HAP-1 (cell line): ENCODE data around the gene AQP3.
"Not testable (repeated sequence)": the region's sequence is repeated elsewhere in the genome, so short reads cannot be mapped to it uniquely, and the experiment has no call there.

ENCODE experiments used
- DNase-seq, 2 experiments: peaks; one replicate each; pipeline ENCODE4 v3.0.0-alpha.2; 2016 to 2020; ENCODE audit warnings: low spot score in 2 of 2
- H3K27me3 ChIP-seq: fragments of 250-450 bp; sonication (Bioruptor Pico); 2 replicates; pipeline ENCODE4 v1.5.1; 2020; ENCODE audit warnings: low read depth, mild to moderate bottlenecking, moderate library complexity
- H3K36me3 ChIP-seq: fragments of 250-450 bp; sonication (Bioruptor Pico); replicated peaks from 2 replicates; pipeline ENCODE4 v1.5.1; 2020; ENCODE audit warnings: mild to moderate bottlenecking
- H3K4me1 ChIP-seq: fragments of 250-450 bp; sonication (Bioruptor Pico); 2 replicates; pipeline ENCODE4 v1.5.1; 2020; ENCODE audit warnings: mild to moderate bottlenecking
- H3K4me3 ChIP-seq: fragments of 250-450 bp; sonication (Bioruptor Pico); 2 replicates; pipeline ENCODE4 v1.5.1; 2020; ENCODE audit warnings: mild to moderate bottlenecking, moderate library complexity
- H3K9me3 ChIP-seq: fragments of 250-450 bp; sonication (Bioruptor Pico); 2 replicates; pipeline ENCODE4 v1.5.1; 2020; ENCODE audit warnings: mild to moderate bottlenecking, moderate library complexity
- in situ Hi-C: fragments of 300-500 bp; cut with MboI; formaldehyde crosslinking; loops from 3 replicates; pipeline ENCODE4 v1.14.3; 2020; ENCODE audit warnings: low sequenced_read_pairs, inconsistent platforms, mixed read lengths

Gene AQP3

GRCh38 chr9:33404788-33405362 is 42.5 kb downstream of the AQP3 start:
- H3K4me3 ChIP-seq = no peak overlapping the region
- H3K9me3 ChIP-seq = no peaks in the 10 kb centered on the region
- no peaks in the 10 kb centered on the region for H3K4me1 ChIP-seq
- no peaks in the 10 kb centered on the region for H3K27me3 ChIP-seq
- no peak for DNase-seq
- no peaks in the 10 kb centered on the region for H3K36me3 ChIP-seq
- in situ Hi-C loops = no loop called here

- no peak for DNase-seq
- in situ Hi-C loops = no loop called here
- Histone ChIP-seq H3K9me3 (no peaks in the 10 kb centered on the region), H3K36me3 (no peaks in the 10 kb centered on the region), H3K4me1 (no peaks in the 10 kb centered on the region), H3K27me3 (no peaks in the 10 kb centered on the region), H3K4me3 (no peak overlapping the region)
Measured at GRCh38 chr9:33403941-33404787, 43.2 kb downstream of the AQP3 start.

DNA sequence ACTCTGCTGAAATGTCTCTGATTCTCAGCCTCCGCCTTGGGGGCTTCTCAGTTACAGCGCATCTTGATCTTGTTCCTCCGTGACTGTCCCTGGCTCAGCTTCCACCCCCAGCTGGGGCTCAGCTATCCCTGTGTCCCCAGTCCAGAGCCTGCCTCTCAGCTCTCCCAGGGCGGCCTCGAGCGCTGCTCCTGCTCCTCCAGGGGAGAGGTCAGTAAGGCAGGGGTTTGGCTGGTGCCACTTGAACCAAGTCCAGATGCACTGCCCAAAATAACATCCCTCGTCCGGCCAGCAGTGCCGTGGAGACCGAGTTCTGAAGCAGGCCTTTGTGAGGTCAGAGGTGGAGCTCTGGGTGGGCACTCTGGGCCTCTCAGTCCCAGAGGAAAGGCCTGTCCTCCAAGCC is 45.0 kb downstream of the AQP3 start, which contains the start of gene AQP7:
TSS of gene AQP7 (minus strand) at position 198 of the 400 bp plus-strand sequence. CDS start 1,306 bp downstream, outside the sequence.
- H3K4me1 ChIP-seq, DNase-seq, H3K9me3 ChIP-seq, H3K4me3 ChIP-seq, H3K27me3 ChIP-seq, in situ Hi-C loops, H3K36me3 ChIP-seq: not testable (repeated sequence)

DNA sequence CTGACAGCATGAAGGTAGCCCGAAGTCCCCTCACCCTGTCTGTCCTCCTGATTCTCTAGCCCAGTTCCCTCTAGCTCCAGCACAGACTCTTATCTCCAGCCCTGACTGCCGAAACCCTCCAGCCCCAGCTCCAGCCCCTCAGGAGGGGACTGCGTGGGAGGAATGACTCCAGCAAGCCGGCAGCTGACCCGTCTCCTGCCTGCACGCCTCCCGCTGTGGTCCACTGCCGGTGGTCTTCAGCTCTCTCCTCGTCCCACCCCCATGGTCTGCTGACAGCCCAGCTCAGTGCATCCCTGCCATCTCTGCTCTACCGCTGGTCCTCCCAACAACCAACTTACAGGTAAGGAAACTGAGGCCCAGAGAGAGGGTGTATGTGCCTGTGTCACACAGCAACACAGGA is 45.6 kb downstream of the AQP3 start:
- H3K27me3 ChIP-seq, H3K9me3 ChIP-seq, H3K4me3 ChIP-seq, DNase-seq, H3K4me1 ChIP-seq, H3K36me3 ChIP-seq, in situ Hi-C loops: not testable (repeated sequence)

DNA sequence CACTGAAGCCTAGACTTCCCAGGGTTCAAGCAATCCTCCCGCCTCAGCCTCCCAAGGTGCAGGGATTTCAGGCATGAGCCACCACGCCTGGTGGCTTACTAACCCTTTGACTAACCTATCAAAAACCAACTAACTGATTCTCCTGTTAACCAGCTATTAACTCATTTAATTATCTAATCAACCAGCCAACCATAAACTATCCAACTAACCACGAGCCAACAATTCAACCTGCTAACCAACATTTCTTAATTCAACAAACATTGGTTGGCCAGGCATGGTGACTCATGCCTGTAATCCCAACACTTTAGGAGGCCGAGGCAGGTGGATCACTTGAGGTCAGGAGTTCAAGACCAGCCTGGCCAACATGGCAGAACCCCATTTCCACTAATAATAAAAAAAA is 48.3 kb downstream of the AQP3 start:
- H3K9me3 ChIP-seq, in situ Hi-C loops, H3K4me1 ChIP-seq, H3K36me3 ChIP-seq, H3K4me3 ChIP-seq, DNase-seq, H3K27me3 ChIP-seq: not testable (repeated sequence)

DNA sequence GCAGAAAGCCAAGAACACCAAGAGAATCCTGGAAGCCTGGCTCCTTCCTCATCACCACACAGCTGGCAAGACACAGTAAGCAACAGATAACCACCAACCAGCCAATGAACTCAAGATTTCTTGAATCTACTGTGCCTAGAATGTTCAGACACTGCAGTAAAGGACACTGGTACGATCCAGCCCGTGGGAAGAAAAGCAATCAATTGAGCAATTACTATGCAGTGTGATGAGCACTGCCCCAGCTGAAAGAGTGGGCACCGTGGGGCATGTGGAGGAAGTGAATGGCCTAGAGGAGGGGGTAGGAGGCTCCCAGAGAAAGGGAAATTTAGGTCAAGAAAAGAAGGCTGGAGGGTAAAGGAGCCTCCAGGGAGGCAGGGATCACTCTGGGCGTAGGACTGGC is 49.6 kb downstream of the AQP3 start:
- H3K9me3 ChIP-seq, DNase-seq, H3K36me3 ChIP-seq, H3K27me3 ChIP-seq, H3K4me1 ChIP-seq, in situ Hi-C loops, H3K4me3 ChIP-seq: not testable (repeated sequence)

DNA sequence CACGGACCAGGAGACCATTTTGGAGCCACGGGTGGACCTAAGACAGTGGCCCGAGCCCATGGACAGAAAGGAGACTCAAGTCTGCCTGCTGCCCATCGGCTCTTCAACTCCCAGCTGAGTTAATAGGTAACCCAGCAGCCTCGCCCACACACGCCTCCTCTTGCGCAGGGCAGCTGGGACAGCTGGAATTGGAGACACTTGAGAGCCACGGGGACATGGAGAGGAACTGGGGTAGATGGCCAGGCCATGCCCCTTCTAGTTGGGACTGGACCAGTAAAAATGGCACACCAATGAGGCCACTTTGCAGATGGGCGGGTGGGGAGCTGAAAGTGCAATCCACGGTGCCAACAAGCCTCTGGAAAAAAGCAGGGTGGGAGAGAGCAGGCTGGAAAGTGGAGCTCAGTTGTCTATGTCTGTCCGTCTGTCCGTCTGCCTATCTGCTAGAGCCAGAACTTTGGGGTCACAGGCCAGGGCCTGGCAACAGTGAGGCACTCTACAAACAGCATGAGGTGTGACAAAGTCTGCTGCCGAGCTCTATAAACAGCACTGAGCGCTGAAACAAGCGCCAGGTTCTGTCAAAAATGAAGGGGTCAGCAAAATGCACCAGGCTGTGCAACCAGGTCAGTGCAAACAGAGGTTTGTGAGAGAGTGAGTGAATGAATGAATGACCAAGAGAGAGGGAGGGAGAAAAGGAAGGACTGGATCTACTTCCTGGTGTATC is 52.1 kb downstream of the AQP3 start:
- H3K4me1 ChIP-seq, H3K4me3 ChIP-seq, DNase-seq, H3K27me3 ChIP-seq, H3K36me3 ChIP-seq, H3K9me3 ChIP-seq, in situ Hi-C loops: not testable (repeated sequence)

DNA sequence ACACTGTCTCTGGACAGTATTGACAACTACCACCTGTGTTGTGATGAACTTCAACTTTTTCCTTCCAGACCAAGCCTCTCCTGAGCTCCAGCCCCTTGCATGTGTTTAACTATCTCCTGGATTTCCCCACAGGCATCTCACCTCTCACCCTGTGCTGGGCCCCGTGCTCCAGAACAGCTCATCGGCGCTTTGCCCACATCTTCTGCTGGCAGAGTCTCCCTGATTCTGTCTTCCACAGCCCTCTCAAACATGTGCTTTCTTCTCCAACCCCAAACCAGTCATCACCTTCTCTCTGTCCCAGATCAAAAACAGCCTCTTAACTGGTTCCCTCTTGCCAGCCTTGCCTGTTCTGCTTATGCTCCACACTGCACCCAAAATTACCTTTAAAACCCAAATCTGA is 53.4 kb downstream of the AQP3 start:
- H3K4me3 ChIP-seq, H3K4me1 ChIP-seq, H3K9me3 ChIP-seq, in situ Hi-C loops, H3K27me3 ChIP-seq, DNase-seq, H3K36me3 ChIP-seq: not testable (repeated sequence)

DNA sequence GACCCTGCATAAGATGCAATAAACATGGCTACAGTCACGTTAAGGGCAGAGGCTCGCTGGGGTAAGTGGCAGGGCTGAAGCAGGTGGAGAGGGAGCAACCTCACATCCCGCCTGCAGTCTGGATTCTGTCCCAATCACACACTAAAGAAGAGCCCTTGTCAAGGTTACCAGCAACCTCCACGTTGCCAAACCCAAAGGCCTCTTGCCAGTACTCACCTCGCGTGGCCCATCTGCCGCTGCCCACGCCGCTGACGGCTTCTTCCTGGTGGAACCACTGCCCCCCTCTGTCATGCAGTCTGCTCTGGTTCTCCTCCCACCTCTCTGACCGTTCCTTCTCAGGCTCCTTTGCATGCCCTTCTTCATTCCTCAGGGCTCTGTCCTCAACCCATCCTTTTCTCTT is 53.8 kb downstream of the AQP3 start:
- no peak overlapping the region for H3K4me3 ChIP-seq
- in situ Hi-C loops = no loop called here
- H3K4me1 ChIP-seq = peaks cover 7% of the 10 kb centered on the region
- no peaks in the 10 kb centered on the region for H3K9me3 ChIP-seq
- no peaks in the 10 kb centered on the region for H3K27me3 ChIP-seq
- DNase-seq = no peak
- no peaks in the 10 kb centered on the region for H3K36me3 ChIP-seq

DNA sequence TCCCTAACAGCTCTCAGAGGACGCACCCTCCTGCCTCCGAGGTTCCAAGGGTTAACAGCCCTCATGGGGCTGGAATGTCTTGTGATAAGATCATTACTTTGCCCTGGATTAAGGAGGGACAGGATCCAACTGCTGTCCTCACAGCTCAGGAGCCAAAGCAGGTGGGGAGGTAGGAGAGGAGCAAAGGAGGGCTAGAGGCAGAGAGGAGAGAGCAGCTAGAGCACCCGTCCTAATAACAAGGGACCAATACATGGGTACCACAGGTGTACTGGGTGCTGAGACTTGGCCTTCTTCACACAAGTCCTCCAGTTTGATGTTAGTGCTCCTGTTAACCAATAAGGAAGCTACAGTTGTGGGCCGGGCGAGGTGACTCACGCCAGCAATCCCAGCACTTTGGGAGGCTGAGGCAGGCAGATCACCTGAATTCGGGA is 54.8 kb downstream of the AQP3 start:
- H3K27me3 ChIP-seq, in situ Hi-C loops, DNase-seq: not testable (repeated sequence)

More for the DNA sequence above, 54.8 kb downstream of the AQP3 start:
- H3K4me1 ChIP-seq, H3K36me3 ChIP-seq, H3K4me3 ChIP-seq, H3K9me3 ChIP-seq: not testable (repeated sequence)
